ENCODE data around the gene ACRBP.

- no peak for TF ChIP-seq CTCF (IDR thresholded peaks at IDR 0.05; ENCODE audit: insufficient read depth, low read depth, low read length)
- TF ChIP-seq EZH2 (IDR thresholded peaks at IDR 0.05; ENCODE audit: insufficient read depth, low read length), result no peak
Observed at GRCh38 chr12:6650832-6651231, 3.6 kb upstream of the ACRBP start.
